ENCODE measurements around the gene LEF1.

Gene LEF1

GRCh38 chr4:108045687-108046024 is 123.1 kb downstream of the LEF1 start:
- Histone ChIP-seq H3K27me3 (no peaks in the 10 kb centered on the region), H3K4me1 (peaks cover 0 to 13% (median 4%) of the 10 kb centered on the region in 4 donors), H3K9me3 (no peaks in the 10 kb centered on the region), H3K36me3 (no peaks in the 10 kb centered on the region), H3K4me3 (no peak overlapping the region), H3K27ac (no peak overlapping the region)
- intact Hi-C loops (cut with DNase I; ENCODE audit: low total_unique reads), result no loop called here
- DNase-seq, result no peak
- no peak for TF ChIP-seq CTCF (IDR thresholded peaks at IDR 0.05)

- Histone ChIP-seq H3K27me3 (no peaks in the 10 kb centered on the region), H3K36me3 (no peaks in the 10 kb centered on the region), H3K27ac (no peak overlapping the region), H3K4me1 (peaks cover 0 to 13% (median 4%) of the 10 kb centered on the region in 4 donors), H3K4me3 (no peak overlapping the region), H3K9me3 (no peaks in the 10 kb centered on the region)
- DNase-seq, result no peak
- intact Hi-C loops (cut with DNase I; ENCODE audit: low total_unique reads), result no loop called here
- no peak for TF ChIP-seq CTCF (IDR thresholded peaks at IDR 0.05)
Observed at GRCh38 chr4:108044951-108045686, 123.6 kb downstream of the LEF1 start.

GRCh38 chr4:108043526-108043925 is 125.2 kb downstream of the LEF1 start:
- H3K27ac ChIP-seq, result no peak overlapping the region
- H3K27me3 ChIP-seq, result no peaks in the 10 kb centered on the region
- no peaks in the 10 kb centered on the region for H3K9me3 ChIP-seq
- H3K4me3 ChIP-seq, result no peak overlapping the region
- H3K36me3 ChIP-seq, result no peaks in the 10 kb centered on the region
- peaks cover 0 to 13% (median 4%) of the 10 kb centered on the region in 4 donors for H3K4me1 ChIP-seq
- TF ChIP-seq CTCF (IDR thresholded peaks at IDR 0.05), result no peak
- intact Hi-C loops (cut with DNase I; ENCODE audit: low total_unique reads), result no loop called here
- DNase-seq, result no peak

GRCh38 chr4:108042927-108043326 is 125.8 kb downstream of the LEF1 start:
- no peak for TF ChIP-seq CTCF (IDR thresholded peaks at IDR 0.05)
- Histone ChIP-seq H3K27ac (no peak overlapping the region), H3K36me3 (no peaks in the 10 kb centered on the region), H3K4me1 (peaks cover 0 to 13% (median 4%) of the 10 kb centered on the region in 4 donors), H3K9me3 (no peaks in the 10 kb centered on the region), H3K27me3 (no peaks in the 10 kb centered on the region), H3K4me3 (no peak overlapping the region)
- DNase-seq, result no peak
- intact Hi-C loops (cut with DNase I; ENCODE audit: low total_unique reads), result no loop called here

GRCh38 chr4:108037884-108038283 is 130.8 kb downstream of the LEF1 start:
- H3K9me3 ChIP-seq, result no peaks in the 10 kb centered on the region
- TF ChIP-seq CTCF (IDR thresholded peaks at IDR 0.05), result no peak
- peaks cover 30 to 36% (median 34%) of the 10 kb centered on the region in 3 donors for H3K36me3 ChIP-seq
- no peaks in the 10 kb centered on the region for H3K4me1 ChIP-seq
- DNase-seq, result no peak
- H3K27me3 ChIP-seq, result no peaks in the 10 kb centered on the region
- no peak overlapping the region for H3K27ac ChIP-seq
- H3K4me3 ChIP-seq, result no peak overlapping the region
- intact Hi-C loops (cut with DNase I; ENCODE audit: low total_unique reads), result no loop called here
